H1 (cell line): ENCODE results near the gene UBQLNL. TPM values are rescaled to one million over a fixed set of nuclear protein-coding genes. Genes with fewer than 3 reads are reported as not detected.

ENCODE experiments used
- CTCF ChIA-PET: fragments of 300-600 bp; sonication (Branson Sonifier 250); formaldehyde crosslinking; loops from one replicate; lab custom pipeline; 2021; ENCODE audit not compliant: partially characterized antibody; lab: Charles Lee
- POLR2A ChIA-PET: fragments of 300-600 bp; sonication (Branson Sonifier 250); formaldehyde crosslinking; loops from one replicate; lab custom pipeline; 2021; ENCODE audit warnings: inconsistent platforms; ENCODE audit not compliant: partially characterized antibody; lab: Charles Lee
- DNase-seq, 2 experiments: peaks; one replicate each; pipeline versions ENCODE4 v3.0.0 to v3.0.0-alpha.2; 2010 to 2022; ENCODE audit warnings: low spot score in 2 of 2, low read depth in 1 of 2, mixed read lengths in 1 of 2
- FAIRE-seq: peaks from 2 replicates; lab custom pipeline; 2011; peaks lifted over from hg19 to GRCh38; lab: Jason Lieb, UNC
- H2AFZ ChIP-seq: 2 replicates; pipeline ENCODE4 v1.8.1; 2012; ENCODE audit warnings: low read length, inconsistent platforms
- H2AK5ac ChIP-seq: 2 replicates; pipeline ENCODE4 v1.6.1; 2013; ENCODE audit warnings: low read depth, low read length
- H2BK120ac ChIP-seq: replicated peaks from 2 replicates; pipeline ENCODE3; 2013; ENCODE audit warnings: low read depth, low read length, inconsistent platforms
- H2BK12ac ChIP-seq: 2 replicates; pipeline ENCODE4 v1.6.1; 2013; ENCODE audit warnings: low read depth, low read length
- H2BK15ac ChIP-seq: 2 replicates; pipeline ENCODE4 v1.6.1; 2013; ENCODE audit warnings: low read length
- H2BK20ac ChIP-seq: 2 replicates; pipeline ENCODE4 v1.6.1; 2013; ENCODE audit warnings: low read length
- H2BK5ac ChIP-seq: 2 replicates; pipeline ENCODE4 v1.6.1; 2013; ENCODE audit warnings: low read depth, low read length
- H3K14ac ChIP-seq: 2 replicates; pipeline ENCODE4 v1.6.1; 2013; ENCODE audit warnings: inconsistent platforms; ENCODE audit not compliant: insufficient read length
- H3K18ac ChIP-seq: 2 replicates; pipeline ENCODE4 v1.6.1; 2013; ENCODE audit warnings: low read length; ENCODE audit errors: extremely low read depth
- H3K23ac ChIP-seq: 2 replicates; pipeline ENCODE4 v1.6.1; 2013; ENCODE audit warnings: inconsistent platforms; ENCODE audit not compliant: insufficient read length
- H3K23me2 ChIP-seq: 2 replicates; pipeline ENCODE4 v1.6.1; 2013; ENCODE audit warnings: low read depth, low read length
- H3K27ac ChIP-seq: 2 replicates; pipeline ENCODE4 v1.6.1; 2011; ENCODE audit warnings: low read depth, low read length, inconsistent platforms
- H3K27me3 ChIP-seq, 4 experiments: replicated peaks in 1 of 4; 1 replicate in 1 of 4; 2 replicates in 3 of 4; pipeline versions ENCODE4 v1.6.1 to v1.8.1; 2011 to 2013; ENCODE audit warnings: low read length in 3 of 4, mild to moderate bottlenecking in 3 of 4, inconsistent platforms in 2 of 4, mixed read lengths in 2 of 4, moderate library complexity in 1 of 4; ENCODE audit not compliant: control insufficient read depth in 3 of 4, insufficient read depth in 3 of 4; ENCODE audit errors: extremely low read depth in 1 of 4
- H3K36me3 ChIP-seq, 4 experiments: 2 replicates each; pipeline versions ENCODE4 v1.6.1 to v1.8.1; 2011 to 2013; ENCODE audit warnings: mild to moderate bottlenecking in 4 of 4, low read length in 3 of 4, moderate library complexity in 2 of 4, control low read depth in 1 of 4, inconsistent platforms in 1 of 4; ENCODE audit not compliant: insufficient read depth in 4 of 4, control insufficient read depth in 2 of 4
- H3K4ac ChIP-seq: replicated peaks from 2 replicates; pipeline ENCODE3; 2013; ENCODE audit warnings: low read length, low read depth, mixed read lengths, inconsistent platforms; ENCODE audit not compliant: insufficient read length
- H3K4me1 ChIP-seq, 4 experiments: replicated peaks in 1 of 4; 1 replicate in 1 of 4; 2 replicates in 3 of 4; pipeline versions ENCODE4 v1.6.1 to v1.8.1; 2011 to 2013; ENCODE audit warnings: low read length in 3 of 4, inconsistent platforms in 2 of 4, mixed read lengths in 1 of 4; ENCODE audit not compliant: insufficient read depth in 4 of 4, control insufficient read depth in 3 of 4
- H3K4me2 ChIP-seq, 2 experiments: 2 replicates each; pipeline versions ENCODE4 v1.6.1 to v1.8.1; 2011 to 2013; ENCODE audit warnings: low read depth in 2 of 2, low read length in 2 of 2, control low read depth in 1 of 2, inconsistent platforms in 1 of 2, mild to moderate bottlenecking in 1 of 2; ENCODE audit not compliant: insufficient read depth in 1 of 2
- H3K4me3 ChIP-seq, 4 experiments: fragments of 200-600, 300-600 bp in 1 of 4; sonication (generic), shearing (Covaris generic), sonication (Bioruptor Twin) in 1 of 4; 2 replicates each; pipeline versions ENCODE4 v1.5.1 to v1.8.1; 2011 to 2016; ENCODE audit warnings: low read length in 4 of 4, low read depth in 3 of 4, control low read depth in 2 of 4, inconsistent platforms in 2 of 4, mild to moderate bottlenecking in 2 of 4, mixed read lengths in 1 of 4, moderate library complexity in 1 of 4; ENCODE audit not compliant: insufficient read depth in 2 of 4; ENCODE audit errors: extremely low read depth in 1 of 4
- H3K56ac ChIP-seq: replicated peaks from 2 replicates; pipeline ENCODE3; 2013; ENCODE audit warnings: low read depth, mild to moderate bottlenecking, mixed read lengths, low read length, inconsistent platforms; ENCODE audit not compliant: insufficient read length
- H3K79me1 ChIP-seq: 2 replicates; pipeline ENCODE4 v1.6.1; 2013; ENCODE audit warnings: low read depth, low read length, control low read depth
- H3K79me2 ChIP-seq, 2 experiments: 2 replicates each; pipeline versions ENCODE4 v1.6.1 to v1.8.1; 2012 to 2013; ENCODE audit warnings: low read length in 2 of 2, mild to moderate bottlenecking in 2 of 2, inconsistent platforms in 1 of 2; ENCODE audit not compliant: insufficient read depth in 2 of 2, control insufficient read depth in 1 of 2
- H3K9ac ChIP-seq, 4 experiments: replicated peaks in 1 of 4; 1 replicate in 1 of 4; 2 replicates in 3 of 4; pipeline versions ENCODE4 v1.6.1 to v1.8.1; 2011 to 2013; ENCODE audit warnings: low read depth in 3 of 4, low read length in 3 of 4, control low read depth in 2 of 4, mild to moderate bottlenecking in 2 of 4, moderate library complexity in 2 of 4, inconsistent platforms in 1 of 4; ENCODE audit errors: extremely low read depth in 1 of 4
- H3K9me3 ChIP-seq, 2 experiments: 2 replicates each; pipeline versions ENCODE4 v1.6.1 to v1.8.1; 2012 to 2013; ENCODE audit warnings: mild to moderate bottlenecking in 2 of 2, moderate library complexity in 2 of 2, control low read depth in 1 of 2, inconsistent platforms in 1 of 2, low read depth in 1 of 2, low read length in 1 of 2, mixed read lengths in 1 of 2; ENCODE audit not compliant: insufficient read depth in 2 of 2
- H4K20me1 ChIP-seq, 2 experiments: replicated peaks in 1 of 2; 2 replicates each; pipeline versions ENCODE3 to v1.8.1; 2011 to 2013; ENCODE audit warnings: inconsistent platforms in 2 of 2, low read length in 2 of 2, mild to moderate bottlenecking in 1 of 2; ENCODE audit not compliant: insufficient read depth in 2 of 2, control insufficient read depth in 1 of 2
- H4K5ac ChIP-seq: 2 replicates; pipeline ENCODE4 v1.6.1; 2013; ENCODE audit warnings: low read length, low read depth, mixed read lengths, inconsistent platforms; ENCODE audit not compliant: insufficient read length
- H4K8ac ChIP-seq: 2 replicates; pipeline ENCODE4 v1.8.0; 2013; ENCODE audit warnings: mild to moderate bottlenecking, moderate library complexity, low read length, inconsistent platforms; ENCODE audit not compliant: insufficient read depth; ENCODE audit errors: extremely low read depth
- H4K91ac ChIP-seq: replicated peaks from 2 replicates; pipeline ENCODE3; 2013; ENCODE audit warnings: low read length, mixed read lengths, inconsistent platforms; ENCODE audit not compliant: insufficient read length
- CTBP2 ChIP-seq: IDR thresholded peaks from 2 replicates; pipeline ENCODE4 v1.7.0; 2011; ENCODE audit warnings: borderline replicate concordance, mild to moderate bottlenecking, moderate library complexity, mixed read lengths, low read length; ENCODE audit not compliant: insufficient read depth, insufficient read length
- EZH2 ChIP-seq: fragments of 200-600 bp; sonication (generic); IDR thresholded peaks from 2 replicates; pipeline ENCODE4 v1.7.1; 2012; ENCODE audit warnings: low read depth, mild to moderate bottlenecking, moderate library complexity, low read length, inconsistent platforms; ENCODE audit not compliant: severe bottlenecking
- FOSL1 ChIP-seq: IDR thresholded peaks from 2 replicates; pipeline ENCODE4 v1.6.1; 2011; ENCODE audit warnings: mild to moderate bottlenecking, low read depth, low read length, moderate library complexity; ENCODE audit not compliant: insufficient read depth
- GTF2F1 ChIP-seq: IDR thresholded peaks from 2 replicates; pipeline ENCODE4 v1.6.1; 2012; ENCODE audit warnings: low read depth, low read length, improper control_type of control experiment, borderline replicate concordance
- RBBP5 ChIP-seq: IDR thresholded peaks from 2 replicates; pipeline ENCODE4 v1.7.1; 2012; ENCODE audit warnings: low read depth, mild to moderate bottlenecking, inconsistent platforms, low read length, moderate library complexity, borderline replicate concordance
- SIX5 ChIP-seq: IDR thresholded peaks from 2 replicates; pipeline ENCODE4 v1.6.1; 2011; ENCODE audit warnings: mild to moderate bottlenecking, low read depth, low read length
- polyA plus RNA-seq, 7 experiments: library from polyadenylated mRNA; depleted of rRNA in 3 of 7; stranded (reverse) in 5 of 7; unstranded in 2 of 7; fragments of >200 nt in 5 of 7; fragments of 200-250 nt in 2 of 7; gene quantifications; 1 replicate in 5 of 7; 2 replicates in 1 of 7; 4 replicates in 1 of 7; pipeline versions ENCODE4 v1.2.1 to v1.2.3, GENCODE V29; 2011 to 2013; ENCODE audit warnings: missing spikeins in 2 of 7, mixed read lengths in 2 of 7
- total RNA-seq: library from RNA; stranded (reverse); fragmentation: NEBNext Ultra II Directional; extraction: Animal tissue kit (Norgen Biotek cat#: 25700); gene quantifications from 2 replicates; pipeline ENCODE4 v1.2.1, GENCODE V29; 2021

Gene UBQLNL
- total and polyA plus RNA-seq, 2 of the 8 experiments (the other 6 are each of a cell fraction or from before 2014, with no cell fraction given), result 0.35 TPM; not detected in 1

DNA sequence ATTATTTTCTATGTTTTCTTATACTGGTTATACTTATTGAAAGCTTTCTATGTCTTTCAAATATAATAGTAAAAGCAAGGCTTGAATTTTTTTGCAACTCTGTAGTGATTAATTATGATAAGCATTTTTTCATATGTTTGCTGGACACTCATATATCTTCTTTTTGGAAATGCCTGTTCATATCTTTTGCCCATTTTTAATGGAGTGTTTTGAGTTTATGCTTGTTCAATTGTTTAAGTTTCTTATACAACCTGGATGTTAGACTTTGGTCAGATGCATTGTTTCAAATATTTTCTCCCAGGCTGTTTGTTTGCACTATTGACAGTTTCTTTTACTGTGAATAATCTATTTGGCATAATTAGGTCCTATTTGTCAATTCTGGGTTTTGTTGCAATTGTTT is 20.0 kb upstream of the UBQLNL start:
- TF ChIP-seq SIX5, result no peak
- TF ChIP-seq RBBP5, result no peak
- TF ChIP-seq FOSL1, result no peak
- no peak for TF ChIP-seq EZH2
- no peak for TF ChIP-seq GTF2F1
- no peak for TF ChIP-seq CTBP2
- TF ChIP-seq, all 59 proteins: peak for 0
- no peak overlapping the region for H2AK5ac ChIP-seq
- H3K56ac ChIP-seq, result no peak overlapping the region
- DNase-seq (no peak), FAIRE-seq (no peak)
- no peak overlapping the region for H2AFZ ChIP-seq
- no peaks in the 10 kb centered on the region for H3K27me3 ChIP-seq
- no peak overlapping the region for H3K14ac ChIP-seq
- H3K9me3 ChIP-seq, result no peaks in the 10 kb centered on the region
- no peak overlapping the region for H2BK120ac ChIP-seq
- no peak overlapping the region for H2BK5ac ChIP-seq
- no peak overlapping the region for H3K23ac ChIP-seq
- no peak overlapping the region for H2BK20ac ChIP-seq
- H2BK12ac ChIP-seq, result no peak overlapping the region
- H3K9ac ChIP-seq, result no peak overlapping the region
- H3K4me1 ChIP-seq, result no peaks in the 10 kb centered on the region
- H3K4me3 ChIP-seq, result no peak overlapping the region
- H3K23me2 ChIP-seq, result no peaks in the 10 kb centered on the region
- no peak overlapping the region for H4K5ac ChIP-seq
- no peaks in the 10 kb centered on the region for H3K36me3 ChIP-seq
- no peak overlapping the region for H4K91ac ChIP-seq
- H3K4ac ChIP-seq, result no peak overlapping the region
- H3K79me1 ChIP-seq, result no peaks in the 10 kb centered on the region
- H4K8ac ChIP-seq, result no peak overlapping the region
- CTCF ChIA-PET, result interaction anchor here (1.4 kb wide), 1 partner anchor 22 kb away, joined by 3 read pairs; no protein-coding TSS in a partner anchor
- H3K79me2 ChIP-seq, result no peaks in the 10 kb centered on the region
- H2BK15ac ChIP-seq, result no peak overlapping the region
- H4K20me1 ChIP-seq, result no peaks in the 10 kb centered on the region
- POLR2A ChIA-PET, result no interaction called here
- no peak overlapping the region for H3K4me2 ChIP-seq
- no peak overlapping the region for H3K27ac ChIP-seq
- H3K18ac ChIP-seq, result no peak overlapping the region
